Brain microvascular endothelial cell (primary cell): ENCODE results near the gene PPFIBP2.

Source experiments
- DNase-seq: peaks from one replicate; pipeline ENCODE4 v3.0.0-alpha.2; 2020
- H3K27ac ChIP-seq: fragments of 250-450 bp; sonication (Bioruptor Pico); 2 replicates; pipeline ENCODE4 v1.5.1; 2020; ENCODE audit warnings: mild to moderate bottlenecking, moderate library complexity
- H3K27me3 ChIP-seq: fragments of 250-450 bp; sonication (Bioruptor Pico); replicated peaks from 2 replicates; pipeline ENCODE4 v1.5.1; 2020; ENCODE audit warnings: mild to moderate bottlenecking
- H3K36me3 ChIP-seq: fragments of 250-450 bp; sonication (Bioruptor Pico); replicated peaks from 2 replicates; pipeline ENCODE4 v1.5.1; 2020; ENCODE audit warnings: mild to moderate bottlenecking
- H3K4me3 ChIP-seq: 2 replicates; pipeline ENCODE4 v1.5.1; 2011; ENCODE audit warnings: low read depth, mild to moderate bottlenecking, control low read depth, low read length, moderate library complexity
- in situ Hi-C: cut with HindIII; loops from 2 replicates; pipeline ENCODE4 v1.10.0; 2017; ENCODE audit warnings: low sequenced_read_pairs, low pct_ligation_motif_present
- TF ChIP-seq, protein P1 (sequence below): IDR thresholded peaks from 2 replicates; pipeline ENCODE4 v1.5.1; 2011; ENCODE audit warnings: low read depth, mild to moderate bottlenecking, moderate library complexity, low read length, control low read depth, inconsistent platforms; ENCODE audit errors: missing control alignments

The PPFIBP2 gene

DNA sequence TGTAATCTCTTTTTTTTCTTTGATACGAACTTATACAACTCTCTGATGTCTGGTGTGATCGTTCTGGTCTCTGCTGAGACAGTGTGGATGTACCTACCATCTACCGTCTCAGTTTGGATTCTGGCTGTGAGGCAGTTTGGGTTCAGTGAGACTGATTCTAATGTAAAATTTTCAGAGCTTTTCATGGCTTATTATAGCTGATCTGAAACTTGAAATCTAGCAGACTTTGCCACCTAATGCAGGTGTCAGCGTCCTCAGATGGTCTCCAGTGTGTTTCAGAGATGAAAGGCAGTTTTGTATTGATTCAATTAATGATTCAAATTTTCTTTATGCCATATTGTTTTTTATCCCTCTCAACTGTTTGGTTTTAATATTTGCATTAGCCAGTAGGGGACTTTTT is 35.9 kb downstream of the PPFIBP2 start:
- no peak overlapping the region for H3K27ac ChIP-seq
- TF ChIP-seq, protein P1, sequence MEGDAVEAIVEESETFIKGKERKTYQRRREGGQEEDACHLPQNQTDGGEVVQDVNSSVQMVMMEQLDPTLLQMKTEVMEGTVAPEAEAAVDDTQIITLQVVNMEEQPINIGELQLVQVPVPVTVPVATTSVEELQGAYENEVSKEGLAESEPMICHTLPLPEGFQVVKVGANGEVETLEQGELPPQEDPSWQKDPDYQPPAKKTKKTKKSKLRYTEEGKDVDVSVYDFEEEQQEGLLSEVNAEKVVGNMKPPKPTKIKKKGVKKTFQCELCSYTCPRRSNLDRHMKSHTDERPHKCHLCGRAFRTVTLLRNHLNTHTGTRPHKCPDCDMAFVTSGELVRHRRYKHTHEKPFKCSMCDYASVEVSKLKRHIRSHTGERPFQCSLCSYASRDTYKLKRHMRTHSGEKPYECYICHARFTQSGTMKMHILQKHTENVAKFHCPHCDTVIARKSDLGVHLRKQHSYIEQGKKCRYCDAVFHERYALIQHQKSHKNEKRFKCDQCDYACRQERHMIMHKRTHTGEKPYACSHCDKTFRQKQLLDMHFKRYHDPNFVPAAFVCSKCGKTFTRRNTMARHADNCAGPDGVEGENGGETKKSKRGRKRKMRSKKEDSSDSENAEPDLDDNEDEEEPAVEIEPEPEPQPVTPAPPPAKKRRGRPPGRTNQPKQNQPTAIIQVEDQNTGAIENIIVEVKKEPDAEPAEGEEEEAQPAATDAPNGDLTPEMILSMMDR, result no peak
- no peaks in the 10 kb centered on the region for H3K36me3 ChIP-seq
- DNase-seq, result no peak
- no peak overlapping the region for H3K4me3 ChIP-seq
- in situ Hi-C loops, result no loop called here
- H3K27me3 ChIP-seq, result no peaks in the 10 kb centered on the region

DNA sequence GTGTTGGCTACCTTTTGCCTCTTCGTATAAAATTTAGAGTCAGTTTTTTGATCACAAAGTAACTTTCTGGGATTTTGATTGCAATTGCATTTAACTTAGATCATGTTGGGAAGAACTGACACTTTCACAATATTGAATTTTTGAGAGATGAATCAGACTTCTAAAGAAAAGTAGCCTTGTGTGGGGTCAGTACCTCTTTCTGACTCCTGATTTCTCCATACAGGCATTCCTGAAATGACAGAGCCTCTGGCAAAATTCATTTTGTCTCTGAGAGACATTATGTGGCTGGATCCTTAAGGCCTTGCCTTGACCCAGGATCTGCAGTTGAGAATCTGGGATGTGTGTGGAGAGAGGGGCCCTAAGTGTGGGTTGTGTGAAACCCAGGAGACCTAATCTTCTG is 37.8 kb downstream of the PPFIBP2 start:
- H3K27me3 ChIP-seq, result no peaks in the 10 kb centered on the region
- no peak overlapping the region for H3K4me3 ChIP-seq
- in situ Hi-C loops, result no loop called here
- no peak overlapping the region for H3K27ac ChIP-seq
- no peak for DNase-seq
- no peaks in the 10 kb centered on the region for H3K36me3 ChIP-seq
- TF ChIP-seq, protein P1, result no peak

DNA sequence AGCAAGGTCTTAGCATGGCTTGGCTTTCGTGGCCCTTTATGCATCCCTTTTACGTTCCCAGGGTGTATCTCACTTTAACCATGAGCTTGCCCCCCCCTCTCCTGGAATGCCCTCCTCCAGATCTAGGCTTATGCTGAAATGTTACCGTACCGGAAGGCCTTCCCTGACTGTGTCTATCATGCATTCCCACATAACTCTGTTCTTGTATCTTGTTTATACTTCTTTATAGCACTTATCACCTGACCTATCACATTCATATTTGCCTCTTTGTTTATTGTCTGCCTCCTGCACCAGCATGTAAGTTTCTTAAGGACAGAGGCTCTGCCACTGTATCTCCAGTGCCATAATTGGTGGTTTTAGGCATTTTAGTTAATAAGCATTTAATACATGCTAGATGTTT is 38.9 kb downstream of the PPFIBP2 start:
- TF ChIP-seq, protein P1, result no peak
- Histone ChIP-seq H3K36me3 (no peaks in the 10 kb centered on the region), H3K4me3 (no peak overlapping the region), H3K27ac (no peak overlapping the region), H3K27me3 (no peaks in the 10 kb centered on the region)
- in situ Hi-C loops, result no loop called here
- DNase-seq, result no peak

DNA sequence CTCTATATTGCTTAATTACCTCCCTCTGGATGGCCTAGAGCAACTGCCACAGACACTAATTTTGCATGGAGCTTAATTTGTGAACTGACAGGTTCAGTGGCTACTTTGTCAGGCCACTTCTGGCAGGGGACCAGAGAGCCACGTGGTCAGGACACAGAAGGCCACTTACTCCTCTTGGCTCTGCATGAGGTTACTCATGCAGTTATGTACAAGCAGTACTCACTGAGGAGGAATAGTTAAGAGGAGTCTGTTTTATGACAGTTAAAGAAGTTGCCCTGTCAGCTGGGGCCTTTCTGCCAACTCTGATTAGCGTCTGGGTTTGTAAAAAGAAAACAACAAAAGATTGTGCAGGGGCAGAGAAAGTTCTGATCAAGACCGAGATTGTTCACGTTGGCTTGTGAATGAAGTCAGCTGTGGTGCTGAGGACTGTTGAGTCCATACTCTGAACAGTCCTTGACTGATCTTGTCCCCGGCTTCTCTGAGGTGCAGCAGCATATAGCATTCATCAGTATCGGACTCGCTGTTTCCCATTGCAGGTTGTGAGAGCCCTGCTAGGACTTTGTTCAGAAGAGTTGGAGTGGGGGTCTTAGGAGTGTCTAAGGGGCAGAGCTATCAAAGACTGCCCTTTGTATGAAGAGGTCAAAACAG is 41.4 kb downstream of the PPFIBP2 start:
- TF ChIP-seq, protein P1, result no peak
- H3K27ac ChIP-seq, result no peak overlapping the region
- no peak overlapping the region for H3K4me3 ChIP-seq
- DNase-seq, result no peak
- in situ Hi-C loops, result no loop called here
- no peaks in the 10 kb centered on the region for H3K27me3 ChIP-seq
- H3K36me3 ChIP-seq, result no peaks in the 10 kb centered on the region

DNA sequence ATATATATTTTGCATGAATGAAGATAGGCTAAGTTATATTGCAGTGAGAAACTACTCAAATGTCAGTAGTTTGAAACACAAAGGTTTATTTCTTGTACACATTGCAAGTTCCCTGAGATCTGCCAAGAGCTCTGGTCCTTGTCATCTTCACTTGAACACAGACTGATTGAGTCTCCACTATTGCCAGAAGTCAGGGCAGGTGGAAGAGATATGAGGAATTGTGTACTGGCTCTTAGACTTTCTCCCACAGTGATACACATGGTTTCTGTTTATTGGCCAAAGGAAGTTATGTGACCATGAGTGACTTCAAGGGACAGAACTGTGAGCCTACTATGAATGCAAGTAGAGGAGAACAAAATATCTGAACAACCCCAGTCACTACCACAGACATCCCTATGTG is 44.2 kb downstream of the PPFIBP2 start:
- DNase-seq, result no peak
- Histone ChIP-seq H3K27me3 (no peaks in the 10 kb centered on the region), H3K4me3 (no peak overlapping the region), H3K27ac (no peak overlapping the region), H3K36me3 (no peaks in the 10 kb centered on the region)
- TF ChIP-seq, protein P1, result no peak
- in situ Hi-C loops, result no loop called here

DNA sequence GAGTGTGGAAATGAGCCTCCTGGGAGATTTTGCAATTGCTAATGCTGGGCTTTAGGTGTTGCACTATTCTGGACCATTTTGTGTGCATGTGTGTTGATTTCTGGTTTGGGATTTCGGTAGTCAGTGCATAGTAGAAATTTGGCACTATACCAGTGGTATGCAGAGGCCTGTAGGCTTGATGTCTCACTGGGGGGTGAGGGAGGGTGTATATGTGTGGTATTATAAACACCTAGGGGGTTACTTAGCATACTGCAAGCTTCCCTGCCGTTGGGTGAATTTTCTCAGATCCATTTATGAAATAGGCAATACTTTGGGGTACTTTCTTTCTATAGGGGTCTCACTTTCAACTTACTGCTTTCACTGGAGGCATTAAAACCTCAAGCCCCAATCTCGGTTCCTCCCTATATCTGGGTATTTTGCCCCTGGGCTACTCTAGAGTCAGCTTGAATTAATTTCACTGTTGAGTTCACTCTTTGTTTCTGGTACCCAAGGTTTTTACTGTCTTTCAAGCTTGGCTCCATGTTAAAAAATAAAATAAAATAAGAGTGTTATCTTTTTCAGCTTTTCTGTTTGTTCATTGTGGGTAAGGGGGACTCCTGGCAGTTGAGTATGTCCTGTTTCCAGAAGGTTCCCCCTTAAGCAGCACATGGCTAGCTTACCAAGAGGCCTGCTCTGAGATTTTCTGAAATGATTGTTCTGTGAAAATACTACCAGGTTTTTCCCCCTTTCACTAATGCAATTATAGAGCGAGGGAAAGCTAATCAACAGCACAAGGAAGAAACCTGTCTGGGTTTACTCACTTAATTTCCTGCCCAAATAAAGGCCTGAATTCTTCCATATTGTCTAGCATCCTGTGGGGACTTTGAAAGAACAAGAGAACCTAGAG is 45.8 kb downstream of the PPFIBP2 start:
- Histone ChIP-seq H3K27me3 (no peaks in the 10 kb centered on the region), H3K36me3 (no peaks in the 10 kb centered on the region), H3K27ac (no peak overlapping the region), H3K4me3 (no peak overlapping the region)
- in situ Hi-C loops, result no loop called here
- no peak for DNase-seq
- TF ChIP-seq, protein P1, result no peak
